NCI-H2107 (cell line): ENCODE data around the gene KPNA4.
"Not testable (repeated sequence)": the region's sequence is repeated elsewhere in the genome, so short reads cannot be mapped to it uniquely, and the experiment has no call there.

Source experiments
- DNase-seq: peaks from one replicate; lab custom pipeline; 2025; lab: John Stamatoyannopoulos, UW

KPNA4 gene, protein sequence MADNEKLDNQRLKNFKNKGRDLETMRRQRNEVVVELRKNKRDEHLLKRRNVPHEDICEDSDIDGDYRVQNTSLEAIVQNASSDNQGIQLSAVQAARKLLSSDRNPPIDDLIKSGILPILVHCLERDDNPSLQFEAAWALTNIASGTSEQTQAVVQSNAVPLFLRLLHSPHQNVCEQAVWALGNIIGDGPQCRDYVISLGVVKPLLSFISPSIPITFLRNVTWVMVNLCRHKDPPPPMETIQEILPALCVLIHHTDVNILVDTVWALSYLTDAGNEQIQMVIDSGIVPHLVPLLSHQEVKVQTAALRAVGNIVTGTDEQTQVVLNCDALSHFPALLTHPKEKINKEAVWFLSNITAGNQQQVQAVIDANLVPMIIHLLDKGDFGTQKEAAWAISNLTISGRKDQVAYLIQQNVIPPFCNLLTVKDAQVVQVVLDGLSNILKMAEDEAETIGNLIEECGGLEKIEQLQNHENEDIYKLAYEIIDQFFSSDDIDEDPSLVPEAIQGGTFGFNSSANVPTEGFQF

DNA sequence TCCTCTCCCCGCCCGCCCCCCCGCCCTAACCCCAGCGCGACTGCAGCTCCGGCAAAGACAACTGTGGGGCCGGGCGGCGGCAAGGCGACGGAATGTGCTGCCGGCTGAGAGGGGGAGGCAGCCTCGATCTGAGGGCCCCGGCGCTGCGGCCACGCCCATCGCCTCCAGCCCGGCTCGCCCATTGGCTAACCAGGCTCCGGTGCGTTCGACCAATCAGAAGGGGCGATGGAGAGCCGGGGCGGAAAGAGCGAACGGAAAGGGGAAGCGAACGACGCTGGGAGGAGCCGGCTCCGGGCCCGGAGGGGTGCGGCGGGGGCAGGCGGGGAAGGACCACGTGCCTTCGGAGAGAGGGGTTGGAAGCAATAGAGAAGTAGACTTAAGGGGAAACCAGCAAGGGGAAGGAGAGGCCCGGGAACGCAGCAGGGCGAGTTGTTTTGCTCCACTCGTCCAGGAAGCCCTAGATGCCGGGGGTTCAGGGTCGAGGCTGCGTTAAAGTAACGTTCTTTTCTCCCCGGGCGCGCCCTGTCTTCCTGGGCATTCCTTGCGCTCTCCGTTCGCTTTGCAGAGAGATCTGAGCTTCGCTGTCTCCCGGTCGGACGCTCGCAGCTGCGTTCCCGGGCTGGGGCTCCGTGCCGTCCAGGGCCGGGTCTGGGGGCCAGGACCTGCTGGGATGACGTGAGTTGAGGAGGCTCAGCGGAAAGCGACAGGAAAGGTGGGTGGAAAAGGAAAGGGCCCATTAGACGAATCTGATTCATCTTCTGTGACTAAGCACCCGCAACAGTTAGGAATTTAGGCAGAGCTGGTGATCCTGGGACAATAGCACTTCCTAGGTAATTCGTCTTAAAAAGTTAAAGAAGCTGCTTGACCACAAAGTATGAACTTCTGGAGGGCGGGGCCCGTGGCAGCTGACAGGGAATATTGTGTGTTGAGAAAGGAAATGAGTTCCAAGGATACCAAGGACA lies at the start of gene KPNA4:
TSS of gene KPNA4 (minus strand) at position 130 of the 962 bp plus-strand sequence. CDS start 289 bp downstream, outside the sequence.
- peak; percentile 99 for DNase-seq

DNA sequence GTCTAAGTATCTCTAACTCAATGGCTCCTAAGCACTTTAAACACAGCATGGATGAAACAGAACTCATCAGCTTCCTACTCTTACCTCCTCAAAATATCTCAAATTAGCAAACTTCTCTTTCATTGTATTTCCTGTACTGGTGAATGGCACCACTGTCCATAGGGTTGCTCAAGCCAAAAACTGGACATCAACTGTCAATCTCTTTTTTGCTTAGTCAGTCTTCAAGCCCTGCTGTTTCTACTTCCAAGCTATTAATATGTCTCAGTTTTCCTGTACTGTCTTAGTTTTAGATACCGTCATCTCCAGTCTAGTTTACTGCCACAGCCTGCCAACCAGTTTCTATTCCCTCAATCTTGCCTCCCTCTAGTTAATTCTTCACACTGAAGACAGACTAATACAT lies 48.3 kb upstream of the KPNA4 start:
- DNase-seq = no peak

DNA sequence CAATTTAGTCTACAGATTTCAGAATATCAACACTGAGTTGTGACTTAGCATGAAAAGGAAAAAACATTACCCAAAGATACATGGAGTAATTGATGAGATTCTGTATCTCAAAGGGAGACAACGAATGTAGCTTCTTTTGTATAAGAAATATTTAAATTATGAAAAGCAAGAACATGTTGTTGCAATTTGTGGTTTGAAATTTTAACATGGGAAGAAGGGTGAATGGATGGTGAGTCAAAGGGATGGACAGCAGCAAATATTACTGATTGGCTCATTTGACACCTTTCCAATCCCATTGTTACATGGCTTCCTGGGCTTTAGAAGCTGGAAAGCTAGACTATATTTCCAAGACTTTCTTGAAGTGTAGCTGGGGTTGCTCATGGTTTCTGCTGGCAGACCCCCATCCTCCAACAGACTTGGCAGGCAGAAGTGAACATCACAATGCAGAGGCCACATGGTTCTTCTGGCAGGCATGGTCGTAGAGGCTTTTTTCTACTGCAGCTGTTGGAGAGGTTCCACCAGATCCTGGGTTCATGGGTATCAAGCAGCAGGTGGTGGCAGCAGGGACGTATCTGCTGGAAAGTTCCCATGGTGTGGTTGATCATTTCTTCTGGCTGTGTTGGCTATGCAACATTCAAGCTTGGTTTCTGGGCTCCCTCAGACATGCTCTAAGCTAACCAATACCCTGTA lies 47.2 kb upstream of the KPNA4 start:
- DNase-seq = no peak

DNA sequence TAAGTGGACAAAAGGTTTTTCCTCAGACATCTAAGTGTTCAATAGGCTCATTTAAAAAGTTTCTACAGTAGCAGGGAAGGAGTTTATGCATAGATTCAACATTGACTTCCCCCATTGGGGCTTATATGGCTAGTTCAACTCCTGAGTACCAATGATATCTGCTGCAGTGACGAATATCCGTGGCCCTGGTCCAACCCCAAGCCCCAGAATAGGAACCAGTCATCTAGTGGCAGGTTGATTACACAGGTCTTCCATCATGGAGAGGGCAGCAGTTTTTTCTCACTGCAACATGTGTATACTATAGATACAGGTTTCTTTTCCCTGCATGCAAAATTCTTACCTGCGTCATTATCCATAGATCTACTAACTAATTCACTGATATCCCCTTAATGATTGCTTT lies 45.8 kb upstream of the KPNA4 start:
- no peak for DNase-seq

DNA sequence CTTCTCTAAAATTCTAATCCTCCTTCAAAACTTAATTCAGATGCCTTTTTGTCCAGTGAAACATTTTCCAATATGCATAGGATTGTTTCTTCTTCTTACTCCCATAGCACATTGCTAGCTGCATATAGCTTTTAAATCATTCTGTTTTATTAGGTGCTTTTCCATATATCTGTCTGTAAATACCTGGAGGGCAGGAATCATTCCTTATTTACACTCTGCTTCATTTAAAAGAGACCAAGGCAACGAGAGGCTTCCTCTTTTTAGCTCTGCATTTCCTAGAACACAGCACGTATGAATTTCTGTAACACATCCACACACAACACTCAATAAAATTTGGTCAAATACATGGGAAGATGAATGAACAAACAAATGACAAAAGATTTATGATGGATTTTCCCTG lies 43.5 kb upstream of the KPNA4 start:
- DNase-seq = no peak

DNA sequence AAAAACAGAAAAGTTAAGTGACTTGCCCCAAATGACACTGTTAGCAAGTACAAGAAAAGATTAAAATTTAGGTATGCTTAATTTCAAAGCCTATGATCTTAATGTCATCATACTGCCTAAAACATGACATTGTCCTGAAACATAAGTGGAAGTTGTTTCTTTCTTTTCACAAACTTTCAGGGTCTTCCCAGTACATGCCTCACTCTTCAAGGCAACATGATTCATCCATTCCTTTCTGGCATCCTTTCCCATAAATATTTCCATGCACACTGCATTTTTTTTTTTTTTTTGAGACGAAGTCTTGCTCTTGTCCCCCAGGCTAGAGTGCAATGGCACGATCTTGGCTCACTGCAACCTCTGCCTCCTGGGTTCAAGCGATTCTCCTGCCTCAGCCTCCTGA lies 42.5 kb upstream of the KPNA4 start:
- no peak for DNase-seq

DNA sequence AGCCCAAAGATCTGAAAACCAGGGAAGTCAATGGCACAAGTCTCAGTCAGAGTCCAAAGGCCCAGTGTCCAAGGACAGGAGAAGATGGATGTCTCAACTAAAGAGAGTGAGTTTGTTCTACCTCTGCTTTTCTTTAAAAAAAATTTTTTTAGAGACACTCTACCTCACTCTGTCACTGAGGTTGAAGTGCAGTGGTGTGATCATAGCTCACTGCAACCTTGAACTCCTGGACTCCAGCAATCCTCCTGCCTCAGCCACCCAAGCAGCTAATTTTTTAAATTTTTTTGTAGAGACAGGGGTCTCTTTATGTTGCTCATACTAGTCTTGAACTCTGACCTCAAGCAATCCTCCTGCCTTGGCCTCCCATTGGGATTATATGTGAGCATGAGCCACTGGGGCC lies 39.9 kb upstream of the KPNA4 start:
- DNase-seq = no peak

DNA sequence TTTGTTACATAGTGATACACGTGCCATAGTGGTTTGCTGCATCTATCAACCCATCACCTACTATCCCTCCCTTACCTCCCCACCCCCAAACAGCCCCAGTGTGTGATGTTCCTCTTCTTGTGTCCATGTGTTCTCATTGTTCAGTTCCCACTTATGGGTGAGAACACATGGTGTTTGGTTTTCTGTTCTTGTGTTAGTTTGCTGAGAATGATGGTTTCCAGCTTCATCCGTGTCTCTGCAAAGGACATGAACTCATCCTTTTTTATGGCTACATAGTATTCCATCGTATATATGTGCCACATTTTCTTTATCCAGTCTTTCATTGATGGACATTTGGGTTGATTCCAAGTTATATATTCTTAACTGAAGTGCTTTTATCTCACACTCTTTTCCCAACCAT lies 38.5 kb upstream of the KPNA4 start:
- DNase-seq = not testable (repeated sequence)

DNA sequence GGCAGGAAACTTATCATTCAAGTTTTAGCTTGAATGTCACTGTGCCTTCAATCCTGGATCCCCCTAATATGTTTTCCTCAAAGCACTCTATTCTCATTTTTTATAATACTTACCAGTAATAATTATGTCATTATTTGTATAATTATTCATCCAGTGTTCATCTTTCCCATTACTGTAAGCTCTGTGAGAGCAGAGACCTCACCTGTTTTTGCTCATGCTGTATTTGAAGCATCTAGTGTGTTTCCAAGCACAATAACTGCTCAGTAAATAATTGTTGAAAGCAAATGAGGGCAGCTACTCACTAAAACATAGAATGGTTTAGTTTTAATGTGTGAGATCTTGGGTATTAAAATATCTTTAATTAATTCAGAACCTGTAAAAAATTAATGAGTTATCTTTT lies 36.9 kb upstream of the KPNA4 start:
- no peak for DNase-seq

DNA sequence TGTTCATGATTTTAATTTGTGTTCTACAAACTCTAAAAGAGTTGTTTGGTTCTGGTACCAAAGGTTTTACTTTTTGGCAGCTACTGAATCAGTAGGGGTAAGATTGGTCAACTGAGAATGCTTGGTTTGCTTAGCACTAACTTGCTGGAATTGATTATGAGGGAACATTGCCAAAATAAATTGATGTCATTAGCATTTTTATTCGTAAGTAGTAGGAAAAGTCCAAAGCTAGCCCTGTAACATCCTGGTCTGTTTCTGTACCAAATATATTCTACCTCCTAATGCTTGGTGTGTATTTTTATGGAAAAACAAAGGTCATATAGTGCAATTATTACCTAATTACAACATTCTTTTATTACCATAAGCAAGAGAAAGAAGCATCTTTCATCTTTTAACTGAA lies 35.9 kb upstream of the KPNA4 start:
- DNase-seq = no peak

DNA sequence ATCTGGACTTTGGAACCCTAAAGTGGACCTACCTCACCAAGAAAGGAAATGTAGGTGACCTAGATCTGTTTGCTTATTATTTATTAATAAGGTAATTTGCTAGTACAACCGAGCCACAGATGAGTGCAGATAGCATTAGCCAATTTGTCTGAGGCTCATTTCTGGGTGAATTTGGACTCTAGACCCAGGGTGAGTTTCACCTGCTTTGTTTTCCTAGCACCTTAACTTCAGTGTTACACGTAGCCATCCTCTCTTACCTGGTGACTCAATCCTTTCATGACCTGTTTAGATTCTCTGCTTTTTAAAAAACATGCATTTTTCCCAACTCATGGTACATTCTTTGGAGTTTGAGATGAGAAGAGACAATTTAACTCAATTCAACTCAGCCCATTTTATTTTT lies 33.5 kb upstream of the KPNA4 start:
- no peak for DNase-seq

DNA sequence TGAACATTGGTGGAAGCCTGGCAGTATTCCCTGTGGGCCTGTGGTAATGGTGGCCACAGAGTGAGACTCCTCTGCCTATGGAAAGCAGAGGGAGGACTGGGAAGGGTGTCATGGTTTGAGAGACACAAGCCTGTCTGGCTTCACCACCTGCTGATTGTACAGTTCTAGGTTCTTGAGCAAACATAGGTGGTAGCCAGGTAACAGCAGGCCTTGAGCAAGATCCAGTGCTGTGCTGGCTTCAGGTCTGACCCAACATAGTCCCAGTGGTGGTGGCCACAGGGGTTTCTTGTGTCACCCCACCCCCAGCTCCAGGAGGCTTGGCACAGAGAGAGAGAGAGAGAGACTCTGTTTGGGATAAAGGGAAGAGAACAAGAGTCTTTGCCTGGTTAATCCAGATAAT lies 22.7 kb upstream of the KPNA4 start:
- no peak for DNase-seq

DNA sequence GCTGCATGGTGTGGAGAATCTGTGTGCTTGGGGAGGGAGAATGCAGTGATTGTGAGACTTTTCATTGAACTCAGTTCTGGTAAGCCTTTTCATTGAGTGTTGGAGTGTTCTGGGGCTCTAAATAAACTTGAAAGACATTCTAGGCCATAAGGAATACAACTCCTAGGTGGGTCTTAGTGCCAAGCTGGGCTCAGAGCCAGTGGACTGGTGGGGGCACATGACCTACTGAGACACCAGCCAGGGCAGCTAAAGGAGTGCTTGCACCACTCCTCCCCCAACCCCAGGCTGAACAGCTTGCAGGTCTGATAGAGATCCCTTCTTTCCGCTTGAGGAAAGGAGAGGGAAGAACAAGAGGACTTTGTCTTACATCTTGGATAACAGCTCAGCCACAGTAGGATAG lies 21.7 kb upstream of the KPNA4 start:
- DNase-seq = no peak

DNA sequence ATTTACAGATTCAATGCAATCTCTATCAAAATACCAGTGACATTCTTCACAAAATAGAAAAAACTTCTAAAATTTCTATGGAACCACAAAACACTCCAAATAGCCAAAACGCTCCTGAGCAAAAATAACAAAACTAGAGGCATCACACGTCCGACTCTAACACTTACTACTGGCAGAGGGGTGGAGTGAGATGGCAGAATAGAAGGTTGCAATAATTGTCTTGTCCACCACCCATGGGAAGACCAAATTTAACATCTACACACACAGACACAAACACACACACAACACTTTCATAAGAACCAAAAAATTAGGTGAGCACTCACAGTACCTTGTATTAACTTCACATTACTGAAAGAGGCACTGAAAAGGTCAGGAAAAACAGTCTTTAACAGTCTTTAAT lies 21.3 kb upstream of the KPNA4 start:
- no peak for DNase-seq

DNA sequence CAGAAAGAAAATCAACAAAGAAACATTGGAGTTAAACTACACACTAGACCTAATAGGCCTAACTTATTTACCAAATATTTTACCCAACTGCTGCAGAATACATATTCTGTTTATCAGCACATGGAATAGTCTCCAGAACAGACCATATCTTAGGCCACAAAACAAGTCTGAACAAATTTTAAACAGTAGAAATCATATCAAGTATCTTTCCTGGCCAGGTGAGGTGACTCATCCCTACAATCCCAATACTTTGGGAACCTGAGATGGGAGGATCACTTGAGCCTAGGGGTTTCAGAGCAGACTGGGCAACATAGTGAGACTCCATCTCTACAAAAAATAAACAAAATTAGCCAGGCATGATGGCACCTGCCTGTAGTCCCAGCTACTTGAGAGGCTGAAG lies 18.1 kb upstream of the KPNA4 start:
- DNase-seq = no peak

DNA sequence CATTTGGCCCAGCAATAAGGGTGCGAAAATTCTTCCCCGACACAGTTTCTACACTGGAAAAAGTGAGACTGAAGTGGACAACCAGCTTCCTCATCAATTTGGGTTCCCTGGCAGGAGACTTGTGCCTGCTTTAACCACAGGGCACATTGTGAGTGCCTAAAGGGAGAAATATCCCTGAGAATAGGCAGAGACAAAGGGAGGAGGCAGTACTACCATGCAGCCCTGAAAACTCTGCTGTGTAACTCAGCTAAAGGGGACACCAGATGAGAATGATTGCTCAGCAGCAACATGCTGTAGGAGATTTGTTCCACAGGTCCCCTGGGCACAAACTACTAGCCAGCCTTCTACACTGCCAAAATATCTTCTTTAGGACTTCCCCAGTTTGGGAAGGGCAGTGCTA lies 15.6 kb upstream of the KPNA4 start:
- no peak for DNase-seq

DNA sequence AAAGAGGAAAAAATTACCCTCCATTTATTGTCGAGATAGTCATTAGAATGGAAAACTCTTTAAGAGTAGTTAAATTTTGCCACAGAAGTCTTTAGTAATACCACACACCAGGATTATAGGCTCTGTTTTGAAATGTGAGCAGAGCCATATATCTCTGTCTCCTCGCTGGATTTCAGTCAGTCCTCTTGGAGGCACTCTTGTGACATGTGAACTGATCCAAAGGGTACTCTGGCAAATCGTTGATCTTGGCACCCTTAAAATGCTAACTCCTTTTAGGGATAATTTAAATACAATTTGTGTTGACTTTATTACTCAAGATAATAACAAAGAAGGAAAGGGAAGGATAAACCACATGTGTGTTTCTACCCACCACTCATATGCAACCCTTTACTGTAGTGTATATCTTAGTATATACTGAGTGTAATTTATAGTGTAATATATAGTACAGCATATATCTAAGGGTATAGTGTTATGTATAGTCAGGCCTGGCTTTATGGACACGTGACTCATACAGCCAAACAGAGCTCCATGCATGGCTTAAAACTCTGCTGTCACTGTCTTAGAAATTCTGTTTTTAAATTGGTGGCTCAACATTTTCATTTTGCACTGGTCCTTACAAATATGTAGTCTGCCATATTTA lies 12.3 kb upstream of the KPNA4 start:
- DNase-seq = peak; percentile 36

DNA sequence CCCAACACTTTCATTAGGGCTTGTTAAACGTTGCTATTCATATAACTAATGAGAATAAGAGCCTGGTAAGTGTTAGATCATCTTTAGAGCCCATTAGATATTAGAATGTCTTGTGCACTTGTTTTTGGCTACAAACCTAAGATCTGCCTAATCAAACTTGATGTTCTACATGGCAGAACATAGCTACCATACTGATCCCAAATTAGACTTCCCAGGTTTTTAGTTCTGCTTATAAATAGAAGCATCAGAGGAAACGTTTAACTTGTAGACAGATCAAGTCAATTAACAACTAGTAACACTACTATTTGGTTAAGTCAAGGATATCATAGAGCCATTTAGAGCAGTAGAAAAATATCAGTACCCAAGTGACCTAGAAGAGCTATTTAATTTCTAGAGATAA lies 11.7 kb upstream of the KPNA4 start:
- no peak for DNase-seq

DNA sequence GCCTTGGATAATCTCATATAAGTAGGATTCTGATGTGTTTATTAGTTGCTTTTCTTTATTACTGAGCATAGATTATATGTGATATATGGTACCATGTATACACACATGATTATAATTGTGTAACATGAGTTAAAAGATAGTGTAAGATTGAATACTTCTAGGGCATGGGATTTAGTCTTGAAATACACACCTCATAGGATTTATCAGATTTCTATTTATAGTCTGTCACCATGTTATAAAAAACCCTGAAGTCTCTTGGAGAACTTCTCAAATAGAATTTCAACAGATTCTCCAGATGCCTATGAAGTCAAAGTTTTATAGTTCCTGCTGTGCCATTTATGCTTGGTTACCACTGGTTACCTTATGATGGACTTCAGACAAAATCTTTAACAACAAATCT lies 11.2 kb upstream of the KPNA4 start:
- DNase-seq = no peak

DNA sequence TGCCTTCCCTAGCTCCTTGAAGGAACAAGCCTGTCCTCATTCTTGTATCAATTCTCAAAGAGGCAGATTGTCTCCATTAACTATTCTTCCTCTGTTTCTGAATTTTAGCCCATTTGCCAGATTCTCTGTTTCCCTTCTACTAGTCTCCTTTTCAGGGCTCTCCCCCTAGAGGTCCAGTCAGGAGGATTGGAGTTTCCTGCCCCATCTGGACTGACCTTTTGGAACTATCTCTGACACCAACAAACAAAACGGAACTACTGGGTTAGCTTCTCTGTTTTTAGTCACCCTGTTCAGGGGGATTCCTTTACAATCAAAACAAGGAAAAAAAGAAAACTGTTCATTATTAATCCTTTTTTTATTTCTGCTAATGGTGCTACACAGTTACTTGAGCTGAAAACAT lies 10.2 kb upstream of the KPNA4 start:
- no peak for DNase-seq

DNA sequence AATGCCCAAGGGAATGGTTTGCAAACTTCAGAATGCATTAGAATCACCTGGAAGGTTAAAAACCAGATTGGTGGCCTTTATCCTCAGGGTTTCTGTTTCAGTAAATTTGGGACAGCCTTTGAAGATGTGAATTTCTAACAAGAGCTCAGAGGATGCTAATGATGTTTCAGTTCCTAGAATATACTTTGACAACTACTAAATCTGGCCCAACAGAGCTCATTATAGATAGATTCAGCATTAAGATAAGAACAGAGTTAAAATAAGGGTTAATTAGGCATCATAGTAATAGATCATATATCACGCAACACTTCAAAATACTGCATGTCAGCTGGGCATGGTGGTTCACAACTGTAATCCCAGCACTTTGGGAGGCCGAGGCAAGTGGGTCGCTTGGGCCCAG lies 9.3 kb upstream of the KPNA4 start:
- DNase-seq = no peak
